ENCODE results near the gene PTPRN2.

PTPRN2 gene

DNA sequence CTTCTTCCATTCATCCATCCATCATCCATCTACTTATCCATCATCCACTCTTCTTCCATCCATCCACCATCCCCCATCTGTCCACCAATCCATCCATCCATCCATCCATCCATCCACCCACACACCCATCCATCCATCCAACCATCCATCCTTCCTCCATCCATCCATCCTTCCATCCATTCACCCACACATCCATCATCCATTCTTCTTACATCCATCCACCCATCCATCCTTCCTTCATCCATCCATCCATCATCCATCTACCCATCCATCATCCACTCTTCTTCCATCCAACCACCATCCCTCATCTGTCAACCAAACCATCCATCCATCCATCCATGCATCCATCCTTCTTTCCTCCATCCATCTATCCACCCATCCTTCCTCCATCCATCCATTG lies 821.5 kb downstream of the PTPRN2 start:
- no peak for DNase-seq

DNA sequence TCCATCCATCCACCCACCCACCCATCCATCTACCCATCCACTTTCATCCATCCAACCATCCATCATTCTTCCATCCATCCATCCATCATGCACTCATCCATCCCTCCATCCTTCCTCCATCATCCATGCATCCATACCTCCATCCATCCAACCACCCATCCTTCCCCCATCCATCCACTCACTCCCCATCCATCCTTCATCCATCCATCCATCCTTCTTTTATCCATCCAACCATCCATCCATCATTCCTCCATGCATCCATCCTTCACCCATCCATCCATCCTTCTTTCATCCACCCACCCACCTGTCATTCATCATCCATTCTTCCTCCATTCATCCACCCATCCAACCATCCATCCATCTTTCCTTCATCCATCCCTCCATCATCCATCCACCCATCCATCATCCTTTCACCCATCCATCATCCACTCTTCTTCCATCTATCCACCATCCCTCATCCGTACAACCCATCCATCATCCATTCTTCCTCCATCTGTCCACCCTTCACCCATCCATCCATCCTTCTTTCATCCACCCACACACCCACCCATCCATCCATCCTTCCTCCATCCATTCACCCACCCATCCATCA lies 822.6 kb downstream of the PTPRN2 start:
- DNase-seq, result no peak

DNA sequence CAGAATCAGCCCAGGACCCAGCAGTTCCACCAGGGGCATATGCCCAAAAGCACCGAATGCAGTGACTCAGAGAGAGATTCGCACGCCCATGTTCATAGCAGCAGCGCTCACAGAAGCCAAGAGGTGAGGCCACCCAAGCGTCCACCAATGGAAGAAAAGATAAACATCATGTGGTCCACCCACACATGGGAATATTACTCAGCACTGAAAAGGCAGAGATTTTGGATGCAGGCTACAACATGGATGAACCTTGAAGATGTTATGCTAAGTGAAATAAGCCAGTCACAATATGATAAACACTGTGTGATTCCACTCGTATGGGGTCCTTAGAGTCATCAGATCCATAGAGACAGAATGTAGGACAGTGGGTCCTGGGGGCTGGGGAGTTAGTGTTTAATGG lies 823.4 kb downstream of the PTPRN2 start:
- no peak for DNase-seq

DNA sequence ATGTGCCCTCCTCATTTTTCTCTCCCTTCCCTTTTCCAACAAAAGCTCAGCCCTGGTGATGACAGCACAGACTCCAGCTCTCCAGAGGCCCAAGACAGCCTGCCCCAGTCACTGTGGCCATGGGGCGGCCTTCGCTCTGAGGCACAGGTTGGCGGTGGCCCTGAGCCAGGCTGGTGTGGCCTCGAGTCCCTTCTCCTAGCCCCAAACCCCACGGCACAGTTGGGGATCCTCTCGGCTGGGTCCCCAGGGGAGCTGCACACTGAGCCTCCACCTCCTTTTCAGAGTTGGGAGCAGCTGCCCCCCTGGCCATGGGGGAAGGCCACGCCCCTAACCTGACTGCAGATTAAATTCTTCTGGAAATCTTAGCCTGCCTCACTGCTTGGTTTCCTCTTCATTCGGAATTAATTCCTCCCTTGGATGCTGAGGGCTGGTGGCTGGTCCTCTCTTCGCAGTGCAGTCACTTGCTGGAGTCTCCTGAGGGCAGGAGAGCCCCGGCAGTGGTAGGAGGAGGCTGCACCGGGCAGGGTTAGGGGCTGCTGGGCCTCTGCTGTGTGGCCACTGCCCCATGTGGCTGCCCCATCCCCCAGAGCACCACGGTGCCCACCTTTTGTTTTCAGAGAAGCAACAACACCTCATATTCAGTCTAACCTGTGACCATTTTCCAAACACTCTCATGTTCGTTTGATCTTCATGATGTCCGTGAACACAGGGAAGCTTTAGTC lies 824.2 kb downstream of the PTPRN2 start:
- DNase-seq, result no peak

DNA sequence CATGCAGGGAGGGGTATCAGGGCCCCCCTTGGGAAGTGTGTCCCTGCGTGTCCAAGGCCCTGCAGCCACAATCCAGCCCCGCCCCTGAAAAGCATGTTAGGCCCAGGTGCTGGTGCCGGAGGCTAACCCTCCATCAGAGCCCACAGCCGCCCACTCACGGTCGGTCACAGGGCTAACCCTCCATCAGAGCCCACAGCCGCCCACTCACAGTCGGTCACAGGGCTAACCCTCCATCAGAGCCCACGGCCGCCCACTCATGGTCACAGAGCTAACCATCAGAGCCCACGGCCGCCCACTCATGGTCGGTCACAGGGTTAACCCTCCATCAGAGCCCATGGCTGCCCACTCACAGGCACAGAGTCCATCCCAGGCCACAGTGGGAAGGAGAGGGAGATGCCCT lies 824.8 kb downstream of the PTPRN2 start:
- DNase-seq, result no peak

DNA sequence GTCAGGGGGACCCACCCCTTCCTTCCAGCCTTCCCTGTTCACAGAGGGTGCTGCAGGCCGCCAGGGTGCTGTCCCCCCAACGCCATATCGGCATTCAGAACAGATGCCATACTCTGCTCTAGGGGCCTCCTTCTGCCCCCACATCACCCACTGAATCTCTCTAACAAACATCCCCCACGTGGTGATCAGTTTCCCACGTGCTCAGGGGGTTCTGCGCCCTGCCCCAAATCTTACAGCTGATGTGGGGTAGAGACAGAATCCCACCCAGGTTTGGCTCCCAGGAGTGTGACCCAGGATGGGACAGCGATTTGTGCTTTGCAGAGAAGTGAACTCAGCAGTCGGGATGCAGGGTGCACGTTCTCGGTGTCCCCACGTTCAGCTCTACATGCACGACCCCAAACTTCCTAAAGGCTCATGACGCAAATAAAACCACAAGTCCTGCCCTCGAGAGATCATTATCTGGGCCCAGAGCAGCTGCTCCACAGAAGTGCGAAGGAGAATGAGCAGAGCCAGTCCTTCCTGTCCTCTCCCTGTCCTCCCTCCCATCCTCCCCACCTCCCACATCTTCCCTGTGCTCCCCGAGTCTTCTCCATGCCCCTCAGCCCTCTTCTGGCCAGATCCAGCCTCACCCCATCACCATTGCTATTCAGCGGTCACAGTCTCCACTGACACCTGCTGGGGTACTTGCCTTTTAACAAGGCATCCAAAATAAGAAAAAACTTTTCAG lies 827.5 kb downstream of the PTPRN2 start:
- DNase-seq, result no peak

DNA sequence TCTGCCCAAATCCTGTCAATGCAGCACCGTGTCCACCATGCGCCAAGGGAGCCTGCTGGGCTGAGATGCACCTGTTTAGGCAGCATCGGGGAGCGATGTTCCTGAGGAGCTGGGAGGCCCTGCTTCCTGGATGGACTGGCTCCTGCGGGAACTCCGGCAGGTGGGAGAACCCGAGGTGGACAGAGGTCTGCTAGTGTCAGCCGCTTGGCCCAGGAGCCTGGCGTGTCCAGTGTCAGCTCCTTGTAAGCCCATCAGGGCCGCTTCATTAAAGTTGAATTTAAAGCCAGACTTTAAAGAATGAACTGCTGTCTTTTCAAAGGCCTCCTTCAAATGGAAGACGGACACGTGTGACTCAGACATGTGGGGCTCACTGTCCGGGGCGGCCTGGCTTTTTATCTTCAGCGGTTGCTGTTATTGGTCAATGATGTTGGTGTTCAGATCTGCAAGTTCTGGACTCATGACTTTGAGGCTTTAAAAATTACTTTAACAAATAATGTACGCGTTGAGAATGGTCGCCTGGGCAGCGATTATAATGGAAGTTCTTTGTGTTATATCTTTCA lies 828.3 kb downstream of the PTPRN2 start:
- DNase-seq, result no peak

DNA sequence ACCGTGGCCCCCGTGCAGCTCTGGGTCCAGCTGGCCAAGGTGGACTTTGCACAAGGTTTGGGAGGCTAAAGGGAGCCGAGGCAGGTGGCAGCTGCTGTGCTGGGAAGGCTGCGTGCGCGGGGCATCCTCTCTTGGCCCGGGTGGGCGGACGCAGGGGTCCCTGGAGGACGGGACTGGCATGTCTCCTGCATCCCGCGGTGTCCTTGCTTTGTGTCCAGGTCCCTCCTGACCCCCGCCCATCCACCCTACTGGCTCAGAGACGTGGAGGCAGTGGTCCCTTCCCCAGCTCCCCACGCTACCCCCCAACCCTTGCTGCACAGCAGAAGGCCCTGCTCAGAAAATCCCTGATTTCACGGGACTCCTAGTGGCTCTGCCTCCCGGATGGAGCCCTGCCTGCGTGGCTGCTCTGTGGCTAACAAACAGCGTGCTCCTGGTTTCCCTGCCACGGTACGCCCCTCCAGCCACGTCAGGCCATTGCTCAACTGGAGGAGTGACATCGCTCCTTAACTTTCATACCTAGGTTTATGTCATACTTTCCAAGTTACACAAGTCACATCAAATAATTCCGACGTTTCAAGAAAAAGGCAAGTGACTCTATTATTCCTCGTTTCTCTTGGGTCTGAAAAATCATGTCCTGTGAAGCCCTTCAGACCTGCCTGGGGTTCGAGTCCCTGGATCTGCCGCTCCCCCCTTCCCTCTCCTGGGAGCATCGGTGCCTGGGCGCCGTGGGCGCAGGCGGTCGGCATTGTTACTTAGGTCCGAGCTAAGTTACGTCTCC lies 829.0 kb downstream of the PTPRN2 start:
- DNase-seq, result no peak

DNA sequence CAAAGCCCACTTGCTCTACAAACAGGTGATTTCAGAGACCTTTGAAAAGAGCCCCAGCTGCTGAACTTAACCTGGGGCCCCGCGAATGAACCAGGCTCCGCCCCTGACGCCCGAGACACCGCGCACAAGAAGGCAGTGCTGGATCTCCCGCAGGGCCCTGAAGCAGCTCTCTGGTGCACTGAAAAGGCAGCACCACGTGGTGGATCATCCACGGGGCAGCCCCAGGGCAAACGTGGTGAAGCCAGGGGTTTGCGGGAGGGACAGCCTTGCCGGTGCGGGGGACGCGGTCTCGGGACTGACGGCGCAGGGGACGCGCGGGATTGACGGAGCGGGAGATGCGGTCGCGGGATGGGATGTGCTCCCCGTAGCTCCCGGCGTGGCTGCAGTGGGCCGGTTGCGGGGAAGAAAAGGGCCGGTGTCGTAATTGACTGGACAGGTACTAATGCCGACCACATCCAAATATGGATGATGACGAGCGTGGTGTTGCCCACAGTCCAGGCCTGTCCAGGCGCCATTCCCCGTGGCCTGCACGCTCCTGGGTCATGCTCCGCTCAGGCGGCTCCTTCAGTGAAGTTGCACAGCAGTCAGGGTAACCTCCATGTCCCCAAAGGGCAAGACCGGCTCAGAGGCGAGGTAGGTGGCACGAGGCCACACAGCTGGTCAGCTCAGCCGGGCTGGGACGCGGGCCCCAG lies 829.7 kb downstream of the PTPRN2 start:
- no peak for DNase-seq

DNA sequence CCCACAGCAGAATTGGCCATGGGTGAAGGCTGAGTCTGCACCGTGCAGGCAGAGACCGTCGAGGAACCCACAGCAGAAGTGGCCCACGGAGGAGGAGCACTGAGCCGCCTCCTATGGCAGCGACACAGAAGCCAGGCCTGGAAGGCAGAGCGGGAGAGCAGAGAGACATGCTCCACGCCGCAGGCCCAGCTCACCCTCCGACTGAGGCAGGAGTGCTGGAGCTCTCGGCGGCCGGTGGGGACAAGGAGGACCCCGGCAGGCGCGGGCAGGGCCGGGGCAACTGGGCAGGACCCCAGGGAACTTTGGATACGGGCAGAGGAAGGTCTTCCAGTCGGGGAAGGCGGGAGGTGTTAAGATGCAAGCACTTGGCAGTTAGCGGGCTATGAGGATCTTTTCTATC lies 830.4 kb downstream of the PTPRN2 start:
- DNase-seq, result no peak

DNA sequence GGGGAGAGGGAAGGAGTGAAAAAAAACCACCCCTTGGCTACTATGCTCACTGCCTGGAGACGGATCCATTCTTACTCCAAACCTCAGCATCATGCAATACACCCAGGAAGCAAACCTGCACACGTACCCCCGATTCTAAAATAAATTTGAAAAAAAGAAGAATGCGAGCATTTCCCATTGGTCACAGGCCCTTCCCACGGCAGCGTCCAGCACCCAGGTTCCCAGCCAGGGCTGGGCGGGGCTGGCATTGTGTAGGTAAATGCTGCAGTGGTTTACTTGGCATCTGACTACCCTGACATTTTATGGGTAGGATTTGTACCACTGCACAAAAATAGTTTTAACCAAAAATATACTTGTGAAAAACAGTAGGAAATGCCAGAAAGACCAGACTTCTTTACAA lies 831.9 kb downstream of the PTPRN2 start:
- no peak for DNase-seq

DNA sequence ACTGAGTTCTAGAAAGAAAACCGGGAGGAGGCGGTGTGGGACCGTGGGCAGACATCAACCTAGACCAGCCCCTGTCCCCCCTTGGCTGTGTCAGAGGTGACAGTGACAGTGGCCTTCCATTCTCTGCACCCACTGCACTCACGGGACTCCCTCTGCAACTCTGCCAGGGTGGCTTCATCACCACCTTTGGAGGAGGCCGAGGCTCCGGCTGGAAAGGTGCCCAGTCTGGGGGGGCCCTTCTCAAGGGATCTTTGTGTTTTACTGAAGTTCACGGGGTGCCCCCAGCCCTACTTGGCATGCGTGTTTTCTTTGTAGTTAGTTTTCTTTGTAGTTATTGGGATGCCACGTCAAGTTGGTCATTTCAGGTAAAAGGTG lies 833.2 kb downstream of the PTPRN2 start:
- no peak for DNase-seq

DNA sequence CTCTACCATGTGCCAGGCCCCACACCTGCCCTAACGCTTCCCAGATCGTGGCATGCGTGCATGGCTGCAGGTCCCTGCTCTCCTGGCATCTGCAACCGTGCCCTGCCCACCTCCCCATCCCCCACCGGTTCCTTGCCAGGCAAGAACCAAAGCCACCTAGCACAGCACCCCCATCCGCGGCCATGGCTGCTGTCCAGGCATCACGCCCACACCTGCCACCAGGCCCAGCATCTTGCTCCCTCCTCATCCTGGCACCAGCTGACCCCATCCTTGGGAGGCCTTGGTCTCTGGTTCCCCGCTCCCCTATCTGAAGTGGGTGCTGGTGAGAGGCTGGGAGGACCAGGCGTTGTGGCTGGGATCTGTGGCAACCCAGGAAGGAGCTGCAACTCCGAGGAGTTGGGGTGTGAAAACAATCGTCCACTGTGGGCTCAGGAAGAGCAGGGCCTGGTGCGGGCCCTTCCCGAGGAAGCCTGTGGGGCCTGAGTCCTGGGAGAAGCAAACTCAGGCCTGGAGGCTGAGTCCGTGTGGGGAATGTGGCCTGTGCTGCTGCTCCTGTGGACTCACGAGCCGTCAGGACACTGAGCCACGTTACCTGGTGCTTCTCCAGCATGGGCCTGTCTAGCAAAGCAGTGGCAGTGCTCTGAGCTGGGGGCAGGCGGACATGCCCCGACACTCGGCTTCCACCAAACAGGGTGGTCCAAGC lies 833.8 kb downstream of the PTPRN2 start:
- no peak for DNase-seq

DNA sequence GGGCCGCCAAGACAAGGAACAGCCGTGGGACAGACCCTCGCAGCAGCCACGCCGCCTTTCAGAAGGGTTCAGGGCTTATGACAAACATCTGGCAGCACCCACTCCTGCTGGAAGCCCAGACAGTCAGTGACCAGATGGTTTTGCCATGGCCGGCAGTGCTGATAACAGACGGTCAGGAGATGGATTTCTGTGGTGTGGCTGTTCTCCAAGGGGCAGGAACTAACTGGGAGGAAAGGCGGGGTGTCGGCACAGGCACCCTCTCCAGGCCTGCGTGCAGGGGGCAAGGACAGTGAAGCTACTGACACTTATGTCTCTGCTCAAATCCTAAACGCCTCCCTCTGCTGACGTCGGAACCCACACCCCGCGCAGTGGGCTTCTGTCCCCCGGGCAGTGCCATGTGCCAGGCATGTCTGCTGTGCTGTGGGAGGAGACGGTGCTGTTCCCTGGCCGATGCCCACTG lies 834.8 kb downstream of the PTPRN2 start:
- no peak for DNase-seq

DNA sequence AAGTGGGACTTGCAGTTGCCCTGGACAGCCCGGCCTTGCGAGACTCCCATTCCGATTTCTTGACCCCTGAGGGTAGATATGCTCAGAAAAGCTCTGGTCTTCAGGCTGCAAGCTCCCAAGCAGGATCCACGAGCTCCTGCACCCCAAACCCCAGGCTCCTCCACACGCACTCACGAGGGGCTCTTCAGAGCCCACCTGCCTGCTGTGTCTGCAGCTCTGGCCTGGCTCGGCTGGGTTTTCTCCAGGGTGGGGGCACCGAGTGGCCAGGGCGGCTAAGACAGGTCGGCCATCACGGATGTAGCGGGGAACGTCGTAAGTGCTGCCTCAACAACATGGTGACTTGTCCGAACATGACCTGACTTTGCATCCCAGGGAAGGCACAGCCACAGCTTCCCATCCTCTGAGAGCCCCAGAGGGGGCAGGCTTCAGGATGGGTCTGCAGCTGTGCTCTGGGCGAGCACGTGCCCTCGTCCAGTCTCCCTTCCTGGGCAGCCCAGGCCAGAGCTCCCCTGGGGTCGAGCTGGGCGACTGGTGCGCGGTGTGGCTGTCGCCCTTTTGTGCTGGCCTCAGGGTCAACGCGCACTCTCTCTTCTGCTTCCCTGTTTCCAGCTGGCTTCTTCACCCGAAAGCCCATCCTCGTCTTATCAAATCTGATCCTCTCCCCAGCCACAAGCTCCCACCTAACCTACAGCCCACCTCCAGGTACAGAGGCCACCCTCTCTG lies 835.5 kb downstream of the PTPRN2 start:
- no peak for DNase-seq

DNA sequence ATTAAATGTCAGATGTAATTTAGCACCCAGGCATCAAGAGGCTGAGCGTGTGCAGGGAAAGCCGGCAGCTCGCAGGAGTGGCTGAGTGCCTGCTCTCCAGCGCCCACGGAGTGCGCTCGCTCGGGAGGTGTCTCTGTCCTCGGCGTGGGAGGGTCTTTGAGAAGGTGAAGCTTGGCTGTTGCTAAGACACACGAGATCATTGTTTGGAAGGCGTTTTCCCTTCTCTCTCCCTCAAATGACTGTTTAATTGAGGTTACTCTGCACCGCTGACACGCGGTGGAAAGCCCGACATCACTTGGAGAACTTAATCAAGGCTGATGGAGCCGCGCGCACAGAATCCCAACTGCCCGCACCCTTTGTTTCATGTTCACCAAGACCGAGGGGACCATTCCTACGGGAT lies 836.2 kb downstream of the PTPRN2 start:
- no peak for DNase-seq

DNA sequence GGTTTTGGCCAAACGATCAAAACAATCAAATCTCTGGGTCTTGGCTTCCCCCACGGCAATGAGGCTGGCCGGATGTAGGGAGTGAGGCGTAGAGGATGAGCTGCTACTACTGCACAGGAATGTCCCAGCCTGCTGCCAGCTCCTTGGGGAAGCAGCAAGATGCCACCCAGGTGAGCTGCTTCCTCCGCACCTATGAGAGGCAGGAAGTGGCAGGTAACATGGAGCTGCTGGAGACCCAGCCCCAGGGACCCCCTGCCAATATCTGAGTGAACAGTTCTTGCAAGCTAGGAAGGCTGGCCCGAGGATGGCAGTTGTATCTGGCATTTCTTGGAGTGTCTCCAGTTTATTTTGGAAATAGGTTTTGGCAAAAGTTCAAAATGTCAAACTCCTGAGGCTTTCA lies 837.3 kb downstream of the PTPRN2 start:
- no peak for DNase-seq

DNA sequence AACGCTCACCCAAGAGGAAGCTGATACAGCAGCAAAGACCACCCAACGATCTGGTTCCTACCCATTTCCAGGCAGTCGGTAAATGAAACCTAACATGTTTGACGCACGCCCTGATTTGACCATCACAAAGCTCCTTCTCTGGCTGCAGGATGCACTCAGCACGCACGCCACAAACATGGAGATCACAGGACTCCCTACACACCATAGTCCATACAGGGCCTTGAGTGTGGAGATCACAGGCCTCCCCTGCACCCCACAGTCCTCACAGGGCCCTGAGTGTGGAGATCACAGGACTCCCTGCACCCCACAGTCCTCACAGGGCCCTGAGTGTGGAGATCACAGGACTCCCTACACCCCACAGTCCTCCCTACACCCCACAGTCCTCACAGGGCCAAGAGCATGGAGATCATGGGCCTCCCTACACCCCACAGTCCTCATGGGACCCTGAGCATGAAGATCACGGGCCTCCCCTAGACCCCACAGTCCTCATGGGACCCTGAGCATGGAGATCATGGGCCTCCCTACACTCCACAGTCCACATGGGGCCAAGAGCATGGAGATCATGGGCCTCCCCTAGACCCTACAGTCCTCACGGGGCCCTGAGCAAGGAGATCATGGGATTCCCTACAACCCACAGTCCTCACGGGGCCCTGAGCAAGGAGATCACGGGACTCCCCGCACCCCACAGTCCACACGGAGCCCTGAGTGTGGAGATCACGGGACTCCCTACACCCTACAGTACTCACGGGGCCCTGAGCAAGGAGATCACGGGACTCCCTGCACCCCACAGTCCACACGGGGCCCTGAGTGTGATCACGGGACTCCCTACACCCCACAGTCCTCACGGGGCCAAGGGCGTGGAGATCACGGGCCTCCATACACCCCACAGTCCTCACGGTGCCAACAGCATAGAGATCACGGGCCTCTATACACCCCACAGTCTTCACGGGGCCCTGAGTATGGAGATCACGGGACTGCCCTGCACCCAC lies 841.6 kb downstream of the PTPRN2 start:
- no peak for DNase-seq

DNA sequence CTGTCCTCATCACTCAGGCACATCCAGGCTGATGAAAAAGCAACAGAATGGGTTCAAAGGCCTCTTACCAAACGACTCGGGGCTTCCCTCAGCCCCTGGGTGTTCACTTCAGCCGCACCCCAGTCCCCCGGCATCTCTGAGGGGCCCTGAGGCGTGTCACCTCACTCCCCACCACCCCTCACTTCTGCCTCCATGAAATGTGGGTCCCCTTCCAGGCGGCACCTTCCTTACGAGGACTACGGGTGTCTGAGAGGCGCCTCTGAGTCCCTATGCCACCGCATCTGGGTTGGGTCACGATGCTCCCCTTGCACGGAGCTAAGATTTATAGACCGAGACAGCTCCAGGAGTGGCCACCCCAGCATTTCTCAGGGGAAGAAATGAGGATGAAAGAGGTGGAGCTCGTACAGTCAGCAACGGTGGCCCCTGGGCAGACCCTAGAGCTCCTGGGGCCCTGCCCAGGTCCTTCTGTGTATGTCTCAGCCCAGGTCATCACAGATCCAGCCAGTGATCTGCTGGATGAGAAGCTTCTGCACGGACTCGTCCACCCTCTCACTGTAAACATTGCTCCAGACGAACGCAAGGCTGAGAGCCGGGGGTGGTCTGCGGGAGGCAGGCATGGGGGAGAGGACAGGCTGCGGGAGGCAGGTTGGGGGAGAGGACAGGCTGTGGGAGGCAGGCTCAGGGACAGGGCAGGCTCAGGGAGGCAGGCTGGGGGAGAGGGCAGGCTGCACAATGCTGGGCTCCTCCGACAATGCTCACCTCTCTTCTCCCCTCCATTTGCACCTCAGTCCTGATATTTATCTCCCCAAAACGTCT lies 842.6 kb downstream of the PTPRN2 start:
- DNase-seq, result no peak
